BLaER1 treated with 17β-estradiol and CSF1 and Interleukin-3, amounts not matched to agents 10 nM and 100 nM (cell line): ENCODE data around the gene PRKG1.
A peak's percentile ranks its signal among the peaks of the same experiment; 100 is the strongest.

ENCODE experiments used
- H3K27ac ChIP-seq, 11 experiments: shearing (Covaris generic); formaldehyde crosslinking; 2 replicates each; pipeline ENCODE4 v1.8.1; 2022
- H3K27me3 ChIP-seq, 11 experiments: shearing (Covaris generic); formaldehyde crosslinking; 2 replicates each; pipeline ENCODE4 v1.8.1; 2022
- H3K36me3 ChIP-seq, 11 experiments: shearing (Covaris generic); formaldehyde crosslinking; 2 replicates each; pipeline ENCODE4 v1.8.1; 2022
- H3K4me1 ChIP-seq, 10 experiments: shearing (Covaris generic); formaldehyde crosslinking; 2 replicates each; pipeline ENCODE4 v1.8.1; 2022
- H3K4me2 ChIP-seq, 11 experiments: shearing (Covaris generic); formaldehyde crosslinking; 2 replicates each; pipeline ENCODE4 v1.8.1; 2022
- H3K4me3 ChIP-seq, 10 experiments: shearing (Covaris generic); formaldehyde crosslinking; 2 replicates each; pipeline ENCODE4 v1.8.1; 2022
- H3K9ac ChIP-seq, 11 experiments: shearing (Covaris generic); formaldehyde crosslinking; 2 replicates each; pipeline ENCODE4 v1.8.1; 2022
- H3K9me3 ChIP-seq, 11 experiments: shearing (Covaris generic); formaldehyde crosslinking; replicated peaks in 1 of 11; 2 replicates each; pipeline ENCODE4 v1.8.1; 2022
- H4K20me1 ChIP-seq, 11 experiments: shearing (Covaris generic); formaldehyde crosslinking; 2 replicates each; pipeline ENCODE4 v1.8.1; 2022
- Cebpa-rat ChIP-seq, 11 experiments: shearing (Covaris generic); IDR thresholded peaks; 2 replicates each; pipeline ENCODE4 v1.8.1; 2022

The PRKG1 gene

GRCh38 chr10:51047857-51048256 is 26.4 kb upstream of the PRKG1 start:
- H3K27ac ChIP-seq: no peak overlapping the region
- TF ChIP-seq Cebpa-rat (IDR thresholded peaks at IDR 0.05): no peak
- no peaks in the 10 kb centered on the region for H4K20me1 ChIP-seq
- H3K4me2 ChIP-seq: no peak overlapping the region
- peaks cover 0 to 5% (median 0%) of the 10 kb centered on the region in 10 experiments; a peak in 1 of 20 replicates for H3K4me1 ChIP-seq
- H3K4me3 ChIP-seq: no peak overlapping the region
- no peaks in the 10 kb centered on the region for H3K27me3 ChIP-seq
- no peaks in the 10 kb centered on the region for H3K9me3 ChIP-seq
- H3K36me3 ChIP-seq: no peaks in the 10 kb centered on the region
- H3K9ac ChIP-seq: no peak overlapping the region

- no peak for TF ChIP-seq Cebpa-rat (IDR thresholded peaks at IDR 0.05)
- Histone ChIP-seq H3K27ac (no peak overlapping the region), H3K9me3 (no peaks in the 10 kb centered on the region), H3K27me3 (no peaks in the 10 kb centered on the region), H3K36me3 (no peaks in the 10 kb centered on the region), H3K4me1 (peaks cover 0 to 9% (median 5%) of the 10 kb centered on the region in 10 experiments; a peak in 8 of 20 replicates), H3K9ac (no peak overlapping the region), H3K4me2 (no peak overlapping the region), H3K4me3 (no peak overlapping the region), H4K20me1 (no peaks in the 10 kb centered on the region)
These were observed 25.5 kb upstream of the PRKG1 start for GRCh38 chr10:51048792-51049191.

- Histone ChIP-seq H3K27ac (no peak overlapping the region), H3K4me1 (peaks cover 0 to 22% (median 13%) of the 10 kb centered on the region in 10 experiments; a peak in 10 of 20 replicates), H3K9ac (no peak overlapping the region), H3K27me3 (no peaks in the 10 kb centered on the region), H4K20me1 (no peaks in the 10 kb centered on the region), H3K36me3 (no peaks in the 10 kb centered on the region), H3K9me3 (peaks cover 0 to 4% (median 0%) of the 10 kb centered on the region in 11 experiments; a peak in 2 of 22 replicates), H3K4me2 (no peak overlapping the region), H3K4me3 (no peak overlapping the region)
- no peak for TF ChIP-seq Cebpa-rat (IDR thresholded peaks at IDR 0.05)
These were observed 22.1 kb upstream of the PRKG1 start for GRCh38 chr10:51052163-51052562.

DNA sequence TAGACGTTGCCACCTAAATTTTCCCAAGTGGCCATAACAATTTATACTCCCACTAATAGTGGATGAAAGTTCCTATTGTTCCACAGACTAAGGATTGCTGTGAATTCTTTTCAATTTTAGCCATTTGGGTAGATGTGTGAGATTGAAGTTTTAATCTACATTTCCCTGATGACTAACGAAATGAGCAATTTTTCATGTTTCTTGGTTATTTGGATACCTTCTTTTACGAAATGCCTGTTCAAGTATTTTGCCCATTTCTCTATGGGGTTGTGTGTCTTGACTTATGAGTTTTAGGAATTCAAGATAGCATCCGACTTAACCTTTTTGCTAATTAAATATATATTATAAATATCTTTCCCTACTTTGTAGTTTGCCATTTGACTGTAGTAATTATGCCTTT is 16.4 kb upstream of the PRKG1 start:
- Histone ChIP-seq H3K9me3 (peaks cover 5 to 16% (median 11%) of the 10 kb centered on the region in 11 experiments; a peak in 18 of 22 replicates), H3K4me2 (no peak overlapping the region), H3K9ac (no peak overlapping the region), H3K36me3 (no peaks in the 10 kb centered on the region), H4K20me1 (no peaks in the 10 kb centered on the region), H3K4me1 (peaks cover 0 to 22% (median 9%) of the 10 kb centered on the region in 10 experiments; a peak in 10 of 20 replicates), H3K27ac (no peak overlapping the region), H3K27me3 (no peaks in the 10 kb centered on the region), H3K4me3 (no peak overlapping the region)
- TF ChIP-seq Cebpa-rat (IDR thresholded peaks at IDR 0.05): no peak

- TF ChIP-seq Cebpa-rat (IDR thresholded peaks at IDR 0.05): no peak
- Histone ChIP-seq H3K27me3 (no peaks in the 10 kb centered on the region), H3K9ac (no peak overlapping the region), H4K20me1 (no peaks in the 10 kb centered on the region), H3K4me3 (no peak overlapping the region), H3K36me3 (no peaks in the 10 kb centered on the region), H3K4me2 (no peak overlapping the region), H3K9me3 (peaks cover 0 to 6% (median 4%) of the 10 kb centered on the region in 11 experiments; a peak in 10 of 22 replicates), H3K4me1 (no peaks in the 10 kb centered on the region), H3K27ac (no peak overlapping the region)
These were observed 11.1 kb upstream of the PRKG1 start for GRCh38 chr10:51063166-51063565.

DNA sequence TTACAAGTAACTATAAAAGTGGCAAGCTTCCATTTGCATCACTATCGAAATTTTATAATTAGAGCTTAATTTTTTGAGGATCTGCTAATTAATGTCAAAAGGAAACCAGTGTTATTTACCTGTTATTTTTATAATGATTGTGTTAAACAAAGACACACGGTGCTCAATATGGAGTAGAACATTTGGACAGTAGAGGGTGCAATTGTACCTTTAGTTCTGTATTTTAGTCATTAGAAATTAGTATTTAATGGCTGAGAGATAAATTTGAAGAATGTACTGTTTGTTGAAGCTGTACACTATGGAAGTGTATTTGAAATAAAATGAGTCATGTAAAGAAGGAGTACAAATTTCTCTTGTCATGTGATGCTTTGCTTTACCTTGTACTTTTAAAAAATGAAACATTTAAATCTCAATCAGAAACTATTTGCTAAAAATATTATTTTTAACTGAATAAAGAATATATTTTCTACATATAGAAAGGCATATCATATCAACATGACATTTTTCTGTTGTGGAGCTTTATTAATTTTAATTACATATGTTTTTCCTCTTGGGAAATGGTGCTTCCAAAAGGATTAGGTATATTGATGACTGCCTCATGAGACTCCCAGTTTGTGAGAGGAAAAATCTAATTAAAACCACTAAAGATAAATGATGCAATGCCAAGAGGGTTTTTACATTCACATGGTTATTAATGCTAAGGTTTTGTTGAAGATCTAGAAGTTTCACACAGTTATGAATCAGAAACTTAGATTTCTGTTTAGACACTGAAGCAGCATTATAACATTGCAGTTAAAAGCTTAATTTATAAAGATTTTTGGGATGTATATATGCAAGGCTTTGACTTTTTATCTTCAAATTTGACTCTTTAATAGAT is 10.4 kb upstream of the PRKG1 start:
- no peak for TF ChIP-seq Cebpa-rat (IDR thresholded peaks at IDR 0.05)
- H3K27me3 ChIP-seq: no peaks in the 10 kb centered on the region
- H3K4me1 ChIP-seq: no peaks in the 10 kb centered on the region
- no peaks in the 10 kb centered on the region for H4K20me1 ChIP-seq
- no peaks in the 10 kb centered on the region for H3K36me3 ChIP-seq
- H3K9me3 ChIP-seq: no peaks in the 10 kb centered on the region
- no peak overlapping the region for H3K4me3 ChIP-seq
- H3K27ac ChIP-seq: no peak overlapping the region
- no peak overlapping the region for H3K9ac ChIP-seq
- no peak overlapping the region for H3K4me2 ChIP-seq

GRCh38 chr10:51066231-51066630 is 8.1 kb upstream of the PRKG1 start:
- Histone ChIP-seq H3K9ac (no peak overlapping the region), H3K36me3 (no peaks in the 10 kb centered on the region), H3K27me3 (no peaks in the 10 kb centered on the region), H3K4me2 (no peak overlapping the region), H3K4me1 (no peaks in the 10 kb centered on the region), H3K27ac (no peak overlapping the region), H3K9me3 (no peaks in the 10 kb centered on the region), H4K20me1 (no peaks in the 10 kb centered on the region), H3K4me3 (no peak overlapping the region)
- TF ChIP-seq Cebpa-rat (IDR thresholded peaks at IDR 0.05): no peak

DNA sequence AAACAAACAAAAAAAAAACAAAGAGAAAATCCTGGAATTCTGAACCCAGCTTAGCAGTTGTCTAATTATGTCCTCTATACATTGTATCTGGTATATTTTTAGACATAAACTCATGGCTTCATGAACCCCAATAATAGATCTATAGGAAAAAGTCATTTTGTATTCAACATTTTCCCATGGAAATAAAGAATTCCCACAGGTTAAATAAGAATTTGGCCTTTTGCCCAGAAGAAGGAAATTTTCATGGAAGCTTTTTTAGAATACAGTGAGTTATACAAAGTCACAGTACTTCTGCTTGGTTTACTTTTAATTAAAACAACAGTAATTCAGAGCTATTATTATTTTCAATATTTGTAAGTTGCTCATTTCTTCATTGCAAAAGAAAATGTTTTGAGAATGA is 2.1 kb upstream of the PRKG1 start:
- H4K20me1 ChIP-seq: no peaks in the 10 kb centered on the region
- no peaks in the 10 kb centered on the region for H3K36me3 ChIP-seq
- no peak overlapping the region for H3K4me2 ChIP-seq
- peaks cover 0 to 10% (median 8%) of the 10 kb centered on the region in 11 experiments; a peak in 14 of 22 replicates for H3K9me3 ChIP-seq
- no peak overlapping the region for H3K27ac ChIP-seq
- no peak overlapping the region for H3K4me3 ChIP-seq
- H3K27me3 ChIP-seq: peaks cover 25 to 48% (median 37%) of the 10 kb centered on the region in 11 experiments
- no peak for TF ChIP-seq Cebpa-rat (IDR thresholded peaks at IDR 0.05)
- H3K9ac ChIP-seq: no peak overlapping the region
- H3K4me1 ChIP-seq: peaks cover 0 to 5% (median 0%) of the 10 kb centered on the region in 10 experiments; a peak in 2 of 20 replicates

DNA sequence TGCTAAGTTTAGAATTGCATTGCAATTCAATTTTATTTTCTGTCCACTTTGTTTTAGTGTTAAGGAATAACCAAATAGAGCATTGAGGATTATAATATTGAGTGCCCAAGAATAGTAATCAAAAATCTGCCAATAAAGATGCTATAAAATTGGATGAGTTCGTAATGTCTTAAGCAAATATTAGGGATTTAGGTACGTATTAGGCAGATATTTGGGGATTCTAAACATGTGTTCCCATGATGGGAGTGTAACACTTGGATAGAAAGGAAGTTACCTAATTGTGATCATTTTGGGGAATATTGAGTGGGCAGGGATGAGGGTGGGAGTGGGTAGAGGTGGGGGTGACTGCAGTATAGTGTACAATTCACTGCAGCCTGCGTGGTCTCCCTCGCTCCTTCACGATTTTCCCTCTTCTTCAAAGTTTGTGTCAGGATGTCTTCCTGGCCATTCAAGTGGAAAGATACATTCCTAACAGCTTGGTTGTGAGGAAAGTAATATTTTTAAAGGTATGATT is 1.3 kb upstream of the PRKG1 start:
- peaks cover 0 to 10% (median 8%) of the 10 kb centered on the region in 11 experiments; a peak in 14 of 22 replicates for H3K9me3 ChIP-seq
- H3K36me3 ChIP-seq: no peaks in the 10 kb centered on the region
- H3K4me2 ChIP-seq: peak overlapping the region in 8 of 11 experiments; percentile 73 to 87 (median 84); a peak in 10 of 22 replicates
- no peaks in the 10 kb centered on the region for H4K20me1 ChIP-seq
- H3K9ac ChIP-seq: no peak overlapping the region
- no peak overlapping the region for H3K27ac ChIP-seq
- peaks cover 25 to 48% (median 37%) of the 10 kb centered on the region in 11 experiments for H3K27me3 ChIP-seq
- H3K4me3 ChIP-seq: no peak overlapping the region
- TF ChIP-seq Cebpa-rat (IDR thresholded peaks at IDR 0.05): no peak
- peaks cover 0 to 5% (median 0%) of the 10 kb centered on the region in 10 experiments; a peak in 2 of 20 replicates for H3K4me1 ChIP-seq
